ENCODE measurements around the gene P2RX3.
"Not testable (repeated sequence)": the region's sequence is repeated elsewhere in the genome, so short reads cannot be mapped to it uniquely, and the experiment has no call there.

The P2RX3 gene

DNA sequence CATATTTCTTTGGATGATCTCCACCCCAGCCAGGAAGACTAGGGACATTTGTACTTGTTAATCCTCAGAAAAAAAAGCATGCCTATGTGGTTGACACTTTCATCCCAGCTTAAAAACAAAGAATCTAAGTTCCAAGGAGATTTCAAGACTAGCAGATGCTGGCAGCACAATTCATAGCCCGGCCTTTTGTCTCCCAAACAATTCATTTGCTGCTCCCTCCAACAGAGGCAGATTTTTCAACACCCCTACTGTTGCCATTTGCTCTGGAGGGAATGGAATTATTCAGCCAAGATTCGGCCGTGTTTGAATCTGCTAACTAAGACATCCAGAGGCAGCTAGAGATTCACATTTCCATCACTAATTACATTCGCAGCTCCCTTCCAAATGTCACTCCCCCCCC, 15.3 kb downstream of the P2RX3 start:
- FAIRE-seq, result no peak

DNA sequence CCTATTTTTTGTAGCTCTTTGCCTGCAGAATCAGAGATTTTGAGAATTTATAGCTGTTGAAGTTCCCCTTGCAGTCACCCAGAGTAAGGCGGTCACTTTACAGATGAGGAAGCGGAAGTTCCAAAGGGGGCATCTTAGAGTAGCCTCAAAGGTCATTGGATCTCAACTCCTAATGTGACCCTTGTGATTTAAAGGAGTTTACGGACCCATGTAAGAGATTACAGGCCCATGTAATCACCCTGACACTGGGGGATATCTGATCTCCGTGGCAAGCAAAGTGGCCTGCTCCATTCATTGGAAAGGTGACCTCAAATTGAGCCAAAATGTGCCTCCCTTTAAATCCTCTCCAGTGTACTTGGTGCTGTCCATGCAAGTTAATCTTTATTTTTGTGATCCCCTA, 15.7 kb downstream of the P2RX3 start:
- no peak for FAIRE-seq

DNA sequence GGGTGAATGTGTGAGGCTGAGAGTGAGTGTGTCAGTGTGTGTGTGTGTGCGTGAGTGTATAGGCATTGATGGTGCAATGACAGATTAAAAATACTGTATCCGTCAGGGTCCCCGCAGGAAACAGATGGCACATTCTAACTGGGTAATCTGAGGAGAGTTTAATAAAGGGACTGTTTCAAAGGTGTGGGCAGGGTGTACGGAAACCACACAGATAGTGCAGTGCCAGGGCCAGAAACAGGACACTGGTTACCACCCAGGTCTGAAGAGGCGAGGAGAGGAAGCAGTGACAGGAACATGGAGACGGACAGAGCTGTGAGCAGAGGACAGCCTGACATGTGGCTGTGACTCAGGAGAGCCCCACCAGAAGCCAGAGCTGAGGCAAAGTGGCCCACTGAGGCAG, 16.5 kb downstream of the P2RX3 start:
- FAIRE-seq, result no peak

DNA sequence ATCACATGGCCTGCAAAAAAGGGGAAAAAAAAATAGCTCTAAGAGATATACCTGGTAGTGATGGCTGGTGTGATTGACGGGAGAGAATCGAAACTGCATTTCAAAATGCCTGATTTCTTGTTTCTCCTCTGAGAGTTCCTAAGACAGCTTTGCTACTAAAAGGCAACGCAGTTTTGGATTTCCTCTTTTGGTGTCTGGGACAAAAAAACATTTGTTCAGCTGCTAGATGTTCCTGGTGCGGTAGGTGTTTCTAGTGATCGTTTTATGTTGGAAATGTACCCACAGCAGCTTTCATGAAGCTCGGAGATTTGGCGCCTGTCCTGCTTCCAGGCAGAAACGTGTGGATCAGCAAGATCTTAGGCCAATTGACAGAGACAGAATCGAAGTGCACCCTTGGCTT, 18.1 kb downstream of the P2RX3 start:
- FAIRE-seq, result no peak

DNA sequence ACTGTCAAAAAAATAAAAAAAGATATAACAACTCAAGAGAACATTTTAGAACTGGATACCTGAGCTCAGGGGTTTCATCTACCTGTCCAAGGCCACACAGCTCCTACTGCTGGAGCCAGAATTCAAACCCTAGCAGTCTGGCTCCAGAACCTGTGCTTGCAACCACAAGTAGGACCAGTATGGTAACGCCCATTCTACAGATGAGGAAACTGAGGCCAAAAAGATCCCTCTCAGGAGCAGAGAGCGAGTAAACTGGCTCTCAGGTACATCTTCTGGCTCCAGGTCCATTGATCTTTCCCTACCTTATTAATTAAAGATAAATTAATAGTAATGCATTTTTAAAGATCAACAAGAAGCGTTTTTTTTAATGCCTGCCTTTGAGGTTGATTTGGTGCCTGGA, 19.2 kb downstream of the P2RX3 start:
- no peak for FAIRE-seq

DNA sequence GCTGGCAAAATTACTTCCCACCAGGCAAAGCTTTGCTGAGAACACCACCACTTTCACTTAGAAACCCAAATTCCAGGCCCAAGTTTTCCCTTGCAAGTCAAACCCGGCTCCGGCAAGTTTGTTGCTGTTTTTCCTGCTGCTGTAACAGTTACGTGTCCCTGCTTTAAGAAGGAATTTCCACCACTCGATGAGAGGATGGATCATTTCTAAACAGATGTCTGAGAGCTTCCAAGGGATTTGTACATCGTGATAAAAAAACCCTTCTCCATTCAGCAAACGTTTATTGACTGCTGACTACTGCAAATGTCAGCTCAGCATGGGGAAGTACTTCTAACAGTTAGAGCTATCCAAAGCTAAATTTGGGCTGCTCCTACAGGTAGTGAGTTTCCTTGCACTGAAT, 19.7 kb downstream of the P2RX3 start:
- no peak for FAIRE-seq

DNA sequence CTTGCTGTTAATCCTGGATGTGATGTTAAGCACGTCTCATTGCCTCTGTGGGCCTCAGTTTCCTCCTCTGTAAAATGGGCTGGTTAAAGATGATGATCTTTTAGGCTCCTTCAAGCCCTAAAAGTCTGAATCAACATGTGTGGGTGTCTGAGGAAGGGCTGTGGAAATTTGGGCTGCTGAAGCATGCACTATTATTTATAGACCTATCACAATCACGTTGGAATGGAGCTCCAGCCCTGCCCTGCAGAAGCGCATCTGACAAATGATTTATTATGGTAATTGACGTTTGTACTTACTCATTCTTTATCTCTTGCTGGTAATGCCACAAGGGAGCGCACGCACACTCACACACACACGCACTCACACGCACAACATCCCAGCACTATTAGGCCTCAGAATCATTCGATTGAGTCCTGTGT, 20.4 kb downstream of the P2RX3 start:
- no peak for FAIRE-seq

DNA sequence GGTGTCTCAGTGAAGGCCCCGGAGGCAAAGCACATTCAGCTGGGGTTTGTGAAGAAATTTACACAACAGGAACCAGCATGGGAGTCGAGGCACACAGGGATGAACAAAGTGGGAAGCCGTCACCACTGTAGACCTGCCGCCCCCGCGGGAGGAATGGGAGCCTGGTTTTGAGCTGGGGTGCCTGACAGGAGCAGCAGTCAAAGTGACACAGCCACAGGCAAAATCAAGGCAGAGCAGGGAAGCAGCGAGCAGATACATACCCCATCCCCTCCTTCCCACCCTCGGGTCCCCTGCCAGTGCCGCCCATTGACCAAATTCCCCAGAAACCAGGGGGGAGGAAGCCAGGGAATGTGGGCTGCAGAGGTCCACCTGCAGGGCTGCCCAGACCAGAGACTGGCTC, 20.8 kb downstream of the P2RX3 start:
- no peak for FAIRE-seq

DNA sequence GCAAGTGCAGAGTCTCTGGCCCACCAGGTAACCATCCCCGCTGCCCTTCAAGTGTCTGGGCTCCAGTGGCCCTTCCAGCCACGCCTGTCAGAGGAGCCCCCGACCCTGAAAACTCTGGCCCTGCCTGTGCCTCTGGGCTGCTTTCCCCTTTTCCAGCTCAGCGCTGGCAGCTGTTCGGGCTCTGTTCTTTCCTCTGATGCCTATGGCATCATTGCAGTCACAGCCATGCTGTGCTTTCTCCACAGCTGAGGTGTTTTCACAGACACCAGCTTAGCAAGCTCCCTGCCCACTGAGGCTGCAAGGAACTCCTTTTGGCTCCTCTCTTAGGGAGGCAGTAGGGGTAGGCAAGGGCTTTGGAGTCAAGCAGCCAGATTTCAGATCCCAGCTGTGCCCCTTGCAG, 21.2 kb downstream of the P2RX3 start:
- FAIRE-seq, result no peak

DNA sequence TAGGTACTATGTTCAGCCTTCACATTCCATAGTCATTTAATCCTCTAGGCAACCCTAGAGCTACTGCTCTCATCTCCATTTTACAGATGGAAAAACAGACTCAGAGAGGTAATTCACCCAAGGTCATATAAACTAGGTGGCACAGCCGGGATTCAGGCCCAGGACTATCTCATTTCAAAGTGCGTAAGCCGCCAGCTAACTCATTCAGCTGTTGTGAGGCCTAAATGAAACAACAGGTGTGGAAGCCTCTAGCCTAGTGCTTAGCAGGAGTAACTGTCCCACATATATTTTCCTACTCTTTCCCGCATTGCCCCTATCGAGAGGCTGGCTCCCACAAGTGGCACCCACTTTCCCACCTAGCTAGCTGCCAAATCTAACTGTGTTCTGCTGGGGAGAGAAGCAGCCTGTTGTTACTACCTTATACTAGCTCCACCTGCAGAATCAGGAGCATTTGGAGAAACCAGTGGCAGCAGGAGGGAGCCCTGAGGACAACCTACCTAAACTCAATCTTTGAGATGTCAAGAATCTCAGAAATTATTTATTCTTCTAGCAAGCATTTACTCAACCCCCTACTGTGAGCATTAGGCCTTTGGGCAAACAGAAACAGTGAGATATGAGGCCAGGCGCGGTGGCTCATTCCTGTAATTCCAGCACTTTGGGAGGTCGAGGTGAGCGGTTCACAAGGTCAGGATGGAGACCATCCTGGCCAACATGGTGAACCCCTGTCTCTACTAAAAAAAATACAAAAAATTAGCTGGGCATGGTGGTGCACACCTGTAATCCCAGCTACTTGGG, 21.9 kb downstream of the P2RX3 start:
- no peak for FAIRE-seq

DNA sequence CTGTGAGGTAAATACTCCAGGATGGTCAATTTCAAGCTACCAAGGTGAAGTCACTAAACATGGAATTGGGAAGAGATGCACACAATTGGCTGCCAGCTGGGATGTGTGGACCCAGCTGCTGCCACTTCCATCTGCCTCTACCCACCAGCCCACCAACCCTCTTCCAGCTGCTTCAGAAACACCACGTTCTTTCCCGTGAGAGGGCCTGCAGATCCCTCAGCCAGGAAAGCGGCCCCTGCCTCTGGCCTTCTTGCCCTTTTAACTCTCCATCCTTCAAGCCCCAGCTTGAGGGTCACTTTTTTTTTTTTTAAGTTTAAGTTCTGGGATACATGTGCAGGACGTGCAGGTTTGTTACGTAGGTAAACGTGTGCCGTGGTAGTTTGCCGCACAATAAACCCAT, 22.8 kb downstream of the P2RX3 start:
- FAIRE-seq, result no peak

DNA sequence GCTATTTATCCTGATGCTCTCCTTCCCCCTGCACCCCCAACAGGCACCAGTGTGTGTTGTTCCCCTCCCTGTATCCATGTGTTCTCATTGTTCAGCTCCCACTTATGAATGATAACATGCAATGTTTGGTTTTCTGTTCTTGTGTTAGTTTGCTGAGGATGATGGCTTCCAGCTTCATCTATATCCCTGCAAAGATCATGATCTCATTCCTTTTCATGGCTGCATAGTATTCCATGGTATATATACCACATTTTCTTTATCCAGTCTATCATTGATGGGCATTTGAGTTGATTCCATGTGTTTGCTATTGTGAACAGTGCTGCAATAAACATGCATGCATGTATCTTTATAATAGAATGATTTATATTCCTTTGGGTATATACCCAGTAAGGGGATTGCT, 23.3 kb downstream of the P2RX3 start:
- FAIRE-seq, result not testable (repeated sequence)

DNA sequence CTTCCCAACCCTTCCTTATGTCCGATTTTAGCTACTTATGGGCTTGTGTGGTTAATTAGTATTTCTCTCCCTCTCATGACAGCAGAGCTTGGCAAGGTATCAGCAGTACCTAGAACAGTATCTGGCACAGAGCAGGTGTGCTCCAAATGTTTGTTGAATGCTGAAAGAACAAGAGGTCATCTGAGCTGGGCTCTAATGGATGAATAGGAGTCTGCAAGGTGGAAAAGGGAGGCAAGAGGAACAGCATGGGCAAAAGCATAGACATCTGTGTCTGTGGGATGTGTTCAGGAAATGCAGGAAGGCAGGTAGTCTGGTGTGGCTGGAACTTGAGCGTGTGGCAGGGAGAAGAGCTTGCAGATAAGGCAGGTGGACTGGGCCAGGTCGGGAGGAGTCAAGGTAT, 23.8 kb downstream of the P2RX3 start:
- FAIRE-seq, result no peak

DNA sequence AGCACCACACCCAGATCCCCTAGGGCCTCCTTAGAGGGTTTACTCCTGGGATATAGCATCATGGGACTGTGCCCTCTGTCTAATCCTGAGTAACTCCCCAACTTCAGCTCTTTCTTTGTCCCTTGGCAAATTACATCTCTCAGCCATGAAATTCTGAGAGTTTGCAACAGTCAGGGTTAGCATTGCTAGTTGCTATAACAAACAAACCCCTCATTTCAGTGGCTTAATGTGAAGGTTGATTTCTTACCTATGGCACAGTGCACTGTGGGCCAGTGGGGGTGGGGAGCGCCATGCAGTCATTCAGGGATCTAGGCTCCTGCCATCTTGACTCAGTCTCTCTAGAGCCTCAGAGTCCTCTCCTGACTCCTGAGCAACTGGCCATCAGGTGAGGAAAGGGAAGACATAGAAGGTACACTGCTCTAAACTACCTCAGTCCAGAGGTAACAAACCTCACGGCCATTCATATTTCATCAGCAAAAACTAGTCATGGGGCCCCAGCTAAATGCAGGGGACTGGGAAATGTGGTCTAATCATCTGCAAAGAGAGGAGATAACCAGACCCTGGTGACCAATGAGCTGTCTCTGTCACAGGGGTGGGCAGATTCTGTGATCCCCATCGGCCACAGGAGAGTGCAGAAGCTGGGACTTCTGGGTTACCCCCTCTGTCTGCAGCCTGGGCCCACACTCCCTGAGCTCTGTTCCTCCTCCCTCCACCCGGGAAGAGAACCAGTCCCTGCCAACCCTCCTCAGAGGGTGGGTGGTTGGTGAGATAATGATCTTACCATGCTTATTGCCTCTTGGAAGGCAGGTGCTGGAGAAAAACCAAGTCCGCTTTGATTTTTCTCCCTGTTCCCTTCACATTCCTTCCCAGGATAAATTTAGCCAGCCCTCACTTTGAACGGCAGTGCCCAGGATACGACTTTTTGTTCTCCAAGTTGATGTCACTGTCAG, 25.3 kb downstream of the P2RX3 start:
- no peak for FAIRE-seq

DNA sequence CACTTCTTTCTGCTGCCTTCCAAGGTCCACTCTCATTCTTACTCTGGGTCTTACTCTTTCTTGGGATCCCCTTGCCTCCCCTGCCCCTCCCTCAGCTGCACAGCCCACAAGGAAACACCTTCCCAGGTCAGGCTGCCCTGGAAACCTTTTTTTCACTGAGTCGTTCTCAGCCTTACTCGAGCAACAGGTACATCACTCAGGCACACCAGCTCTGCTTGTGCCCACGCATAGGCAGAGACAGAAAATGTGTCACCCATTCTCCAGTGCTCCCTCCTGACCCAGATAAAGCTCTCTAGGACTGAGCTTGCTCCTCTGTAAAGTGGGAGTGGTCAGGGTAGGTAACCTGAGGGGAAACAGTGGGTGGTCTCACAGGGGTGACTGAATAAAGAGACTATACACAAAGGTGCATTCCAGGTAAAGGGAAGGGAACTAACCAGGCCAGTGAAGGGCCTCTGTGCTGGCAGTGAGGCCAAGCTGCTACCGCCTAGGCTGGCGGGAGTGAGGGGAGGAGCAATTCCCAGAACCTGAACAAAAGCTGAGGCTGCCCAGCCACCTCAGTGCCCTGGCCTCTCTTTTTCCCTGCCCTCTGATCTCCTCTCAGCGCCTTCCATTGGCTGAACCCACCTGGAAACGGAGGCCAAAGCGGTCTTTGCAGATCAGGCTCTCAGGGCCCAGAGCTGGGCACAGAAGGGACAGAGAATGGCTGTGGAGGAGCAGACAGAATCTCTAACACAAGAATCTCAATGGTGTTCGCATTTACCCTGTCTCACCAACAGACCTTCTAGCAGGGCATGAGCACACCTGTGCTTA, 26.9 kb downstream of the P2RX3 start:
- FAIRE-seq, result no peak

DNA sequence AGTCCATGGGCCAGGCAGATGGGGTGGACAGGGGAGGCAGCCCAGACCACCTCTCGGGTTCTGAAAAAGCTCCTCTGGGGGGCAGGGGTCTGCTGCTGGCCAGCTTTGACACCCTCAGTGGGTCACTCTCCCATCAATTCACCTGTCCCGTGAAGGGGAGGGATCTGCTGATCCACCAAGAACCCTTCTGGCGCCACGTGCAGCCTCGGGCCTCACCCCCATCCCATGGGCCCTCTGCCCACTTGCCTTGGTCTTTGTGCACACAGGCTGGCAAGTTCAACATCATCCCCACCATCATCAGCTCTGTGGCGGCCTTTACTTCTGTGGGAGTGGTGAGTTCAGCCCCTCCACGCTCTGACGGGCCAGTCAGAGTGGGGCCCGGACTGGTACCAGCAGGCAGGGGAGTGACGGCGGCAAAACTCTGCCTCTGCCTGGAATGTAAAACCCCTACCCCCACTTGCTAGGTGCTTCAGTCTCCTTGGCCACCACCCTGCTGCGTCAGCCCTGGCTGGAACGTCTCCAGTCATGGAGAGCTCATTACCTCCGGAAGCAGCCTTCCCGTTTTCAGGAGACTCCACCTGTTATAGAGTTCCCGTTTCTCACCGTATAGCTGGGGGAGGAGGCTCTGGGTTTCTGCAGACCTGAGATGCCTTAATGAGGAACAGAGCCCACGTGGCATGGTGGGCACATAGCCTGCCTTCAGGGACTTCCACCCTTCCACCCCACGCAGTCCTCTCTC, 30.1 kb downstream of the P2RX3 start:
- no peak for FAIRE-seq

DNA sequence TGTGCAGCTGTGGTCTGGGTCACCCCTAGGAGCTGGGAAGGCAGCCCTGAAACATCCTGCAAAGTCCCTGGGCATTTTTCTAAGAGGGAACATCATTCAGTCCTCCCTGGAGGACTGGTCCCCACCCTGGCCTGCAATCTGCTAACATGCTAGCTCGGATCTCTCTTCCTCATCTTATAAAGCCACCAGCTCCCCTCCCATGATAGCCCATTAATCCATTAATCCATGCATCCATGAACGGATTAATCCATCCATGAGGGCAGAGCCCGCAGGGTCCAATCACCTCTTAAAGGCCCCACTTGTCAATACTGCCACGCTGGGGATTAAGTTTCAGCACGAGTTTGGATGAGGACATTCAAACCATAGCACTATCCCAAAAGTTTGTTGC, 30.7 kb downstream of the P2RX3 start:
- no peak for FAIRE-seq

DNA sequence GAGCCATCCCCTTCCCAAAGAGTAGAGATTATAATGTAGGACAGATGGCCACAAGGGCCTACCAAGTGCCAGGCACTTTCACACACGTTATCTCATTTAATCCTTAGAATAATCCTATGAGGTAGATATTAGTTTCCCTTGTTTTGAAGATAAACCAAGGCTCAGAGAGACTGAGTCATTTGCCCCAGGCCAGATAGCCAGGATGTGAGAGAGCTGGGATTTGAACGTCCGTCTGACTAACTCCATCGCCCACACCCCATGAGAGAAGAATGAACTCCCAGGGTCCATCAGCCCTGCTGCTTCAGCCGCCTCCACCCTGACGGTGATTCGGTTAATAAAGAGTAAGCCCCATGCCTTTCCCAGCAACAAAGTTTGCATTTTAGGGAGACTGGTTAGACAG, 32.1 kb downstream of the P2RX3 start:
- no peak for FAIRE-seq

DNA sequence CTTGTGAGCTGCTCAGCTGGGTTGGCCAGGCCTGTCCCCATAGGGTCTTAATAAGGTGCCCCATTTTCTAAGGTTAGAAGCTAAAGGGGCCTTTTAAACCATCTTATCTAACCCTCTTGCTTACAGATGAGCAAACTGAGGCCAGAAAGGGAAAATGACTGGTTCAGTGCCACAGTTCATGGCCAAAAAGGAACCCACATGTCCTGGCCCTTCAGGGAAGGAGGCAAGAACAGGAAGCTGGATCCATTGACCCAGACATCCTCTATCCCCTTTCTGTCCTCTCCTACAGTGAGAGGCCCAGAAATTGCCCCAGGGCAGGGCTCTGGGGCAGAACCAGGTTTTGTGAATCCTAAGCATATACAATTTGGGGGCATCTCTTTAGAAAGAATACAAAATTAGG, 32.8 kb downstream of the P2RX3 start:
- FAIRE-seq, result no peak

DNA sequence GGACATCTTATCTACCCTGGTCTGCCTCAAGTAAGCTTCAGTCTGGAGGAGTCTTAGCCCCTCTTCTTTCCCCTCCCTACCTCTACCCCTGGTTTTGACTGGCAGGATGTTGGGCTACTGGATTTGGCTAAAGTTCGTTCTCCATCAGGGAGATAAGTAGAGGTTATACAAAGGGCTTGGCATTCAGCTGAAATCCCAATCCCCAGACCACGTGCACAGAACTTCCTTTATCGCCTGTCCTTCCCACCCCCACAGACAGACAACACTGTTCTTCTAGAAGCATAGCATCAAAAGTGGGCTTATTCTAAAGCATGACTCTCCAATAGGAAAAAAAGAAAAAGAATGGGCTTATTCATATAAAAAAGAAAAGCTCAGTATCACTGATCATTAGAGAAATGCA, 35.0 kb downstream of the P2RX3 start:
- no peak for FAIRE-seq

DNA sequence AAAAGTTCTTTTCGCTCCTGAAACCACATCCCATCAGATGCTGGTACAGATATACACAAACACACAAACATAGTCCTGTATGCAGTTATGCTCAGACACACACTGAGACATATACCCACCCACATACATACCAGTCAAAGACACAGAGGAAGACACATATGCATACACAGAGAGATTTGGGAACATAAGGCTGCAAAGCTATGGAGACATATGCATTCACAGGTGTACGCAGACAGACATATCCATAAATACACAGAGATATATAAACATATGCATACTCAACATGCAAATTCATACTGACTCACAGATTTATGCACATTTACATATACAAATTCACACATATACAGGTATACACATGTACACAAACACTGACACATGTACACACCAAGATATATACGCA, 36.8 kb downstream of the P2RX3 start:
- no peak for FAIRE-seq

DNA sequence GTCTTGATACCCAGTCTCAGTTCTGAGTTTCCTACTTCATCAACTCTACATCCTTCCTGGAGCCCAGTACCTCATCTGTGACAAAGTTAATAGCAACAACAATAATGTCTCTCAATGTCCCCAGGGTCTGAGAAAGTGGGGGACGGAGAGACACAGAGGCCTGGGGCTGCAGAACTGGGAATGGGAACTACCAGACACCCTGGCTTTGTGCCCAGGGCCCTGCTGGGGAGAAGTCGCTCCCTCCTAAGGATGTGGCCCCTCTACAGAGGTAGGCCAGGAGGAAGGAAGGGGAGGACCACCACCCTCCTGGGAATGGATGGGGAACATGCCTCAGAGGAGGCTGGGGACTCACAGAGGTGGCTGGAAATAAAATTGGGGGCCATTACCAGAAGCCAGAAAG, 37.3 kb downstream of the P2RX3 start:
- FAIRE-seq, result no peak
